Cardiac muscle cell (in vitro differentiated cells and primary cell): ENCODE results near the gene CLIC5. TPM values are rescaled to one million over a fixed set of nuclear protein-coding genes. Genes with fewer than 3 reads are reported as not detected.
A peak's percentile ranks its signal among the peaks of the same experiment; 100 is the strongest.

ENCODE experiments used
- DNase-seq, 2 donors: peaks; one replicate each; pipeline versions ENCODE4 v3.0.0 to v3.0.0-alpha.2; 2010 to 2017; ENCODE audit warnings: low read depth in 1 of 2, low spot score in 1 of 2
- H3K27ac ChIP-seq: fragments of 200-600 bp; sonication (generic); 2 replicates; pipeline ENCODE4 v1.5.1; 2016
- H3K27me3 ChIP-seq: fragments of 200-600 bp; sonication (generic); 2 replicates; pipeline ENCODE4 v1.6.0; 2016; ENCODE audit warnings: control low read depth
- H3K36me3 ChIP-seq: fragments of 200-600 bp; sonication (generic); 2 replicates; pipeline ENCODE4 v1.5.1; 2016; ENCODE audit warnings: control low read depth
- H3K4me1 ChIP-seq: fragments of 200-600 bp; sonication (generic); 2 replicates; pipeline ENCODE4 v1.8.1; 2017; ENCODE audit warnings: low read depth, mild to moderate bottlenecking, mixed run types
- H3K4me3 ChIP-seq: fragments of 200-600 bp; sonication (generic); 2 replicates; pipeline ENCODE4 v1.5.1; 2016; ENCODE audit warnings: mild to moderate bottlenecking
- H3K9me3 ChIP-seq: fragments of 200-600 bp; sonication (generic); 2 replicates; pipeline ENCODE4 v1.5.1; 2017; ENCODE audit warnings: low read depth, mild to moderate bottlenecking, control low read depth
- CTCF ChIP-seq: IDR thresholded peaks from 2 replicates; pipeline ENCODE4 v1.5.1; 2012; ENCODE audit warnings: low read depth, mild to moderate bottlenecking, low read length
- polyA plus RNA-seq: library from polyadenylated mRNA; unstranded; fragments of >200 nt; fragmentation: Nextera tagmentation; extraction: Ambion mirVana; gene quantifications from 2 replicates; pipeline ENCODE4 v1.2.1, GENCODE V29; 2016
- total RNA-seq: library from RNA; depleted of rRNA; stranded (reverse); fragments of >200 nt; gene quantifications from 2 replicates; pipeline ENCODE4 v1.2.3, GENCODE V29; 2016

Gene CLIC5
- total and polyA plus RNA-seq, 2 experiments from 2014 or later = 10.5 to 24.5 TPM

GRCh38 chr6:45896783-45897441, 118.7 kb downstream of the CLIC5 start:
- no peak for TF ChIP-seq CTCF
- no peak overlapping the region for H3K27ac ChIP-seq
- no peak overlapping the region for H3K4me3 ChIP-seq
- no peaks in the 10 kb centered on the region for H3K36me3 ChIP-seq
- no peaks in the 10 kb centered on the region for H3K9me3 ChIP-seq
- peak in 1 of 2 donors; percentile 69 for DNase-seq
- peaks cover 7% of the 10 kb centered on the region for H3K4me1 ChIP-seq
- no peaks in the 10 kb centered on the region for H3K27me3 ChIP-seq

GRCh38 chr6:45895569-45895968, 120.1 kb downstream of the CLIC5 start:
- no peak for TF ChIP-seq CTCF
- H3K4me3 ChIP-seq = no peak overlapping the region
- no peak overlapping the region for H3K27ac ChIP-seq
- H3K36me3 ChIP-seq = no peaks in the 10 kb centered on the region
- no peaks in the 10 kb centered on the region for H3K27me3 ChIP-seq
- H3K4me1 ChIP-seq = peaks cover 7% of the 10 kb centered on the region
- no peaks in the 10 kb centered on the region for H3K9me3 ChIP-seq
- no peak for DNase-seq

- no peak for TF ChIP-seq CTCF
- no peak overlapping the region for H3K27ac ChIP-seq
- H3K9me3 ChIP-seq = no peaks in the 10 kb centered on the region
- no peaks in the 10 kb centered on the region for H3K36me3 ChIP-seq
- H3K27me3 ChIP-seq = no peaks in the 10 kb centered on the region
- no peaks in the 10 kb centered on the region for H3K4me1 ChIP-seq
- H3K4me3 ChIP-seq = no peak overlapping the region
- DNase-seq = no peak
Measured at GRCh38 chr6:45892696-45893245, 122.9 kb downstream of the CLIC5 start.

- H3K4me3 ChIP-seq = no peak overlapping the region
- DNase-seq = no peak
- TF ChIP-seq CTCF = no peak
- no peaks in the 10 kb centered on the region for H3K9me3 ChIP-seq
- no peaks in the 10 kb centered on the region for H3K4me1 ChIP-seq
- no peaks in the 10 kb centered on the region for H3K27me3 ChIP-seq
- H3K36me3 ChIP-seq = no peaks in the 10 kb centered on the region
- H3K27ac ChIP-seq = no peak overlapping the region
Measured at GRCh38 chr6:45892196-45892595, 123.5 kb downstream of the CLIC5 start.

GRCh38 chr6:45886776-45887175, 128.9 kb downstream of the CLIC5 start:
- no peaks in the 10 kb centered on the region for H3K9me3 ChIP-seq
- no peak for DNase-seq
- no peak overlapping the region for H3K27ac ChIP-seq
- no peaks in the 10 kb centered on the region for H3K4me1 ChIP-seq
- H3K36me3 ChIP-seq = no peaks in the 10 kb centered on the region
- H3K27me3 ChIP-seq = peaks cover 2% of the 10 kb centered on the region
- no peak overlapping the region for H3K4me3 ChIP-seq
- TF ChIP-seq CTCF = no peak
